Epithelial cell of prostate (primary cell): ENCODE measurements around the gene ETV6.

Experiments
- DNase-seq: peaks from one replicate; pipeline ENCODE4 v3.0.0-alpha.2; 2011; ENCODE audit warnings: low read depth, low spot score
- H3K27ac ChIP-seq: fragments of 450-650 bp; 2 replicates; pipeline ENCODE4 v1.5.1; 2017; ENCODE audit warnings: mild to moderate bottlenecking

Gene ETV6

GRCh38 chr12:11812586-11813437, 163.3 kb downstream of the ETV6 start:
- no peak for DNase-seq
- no peak overlapping the region for H3K27ac ChIP-seq

DNA sequence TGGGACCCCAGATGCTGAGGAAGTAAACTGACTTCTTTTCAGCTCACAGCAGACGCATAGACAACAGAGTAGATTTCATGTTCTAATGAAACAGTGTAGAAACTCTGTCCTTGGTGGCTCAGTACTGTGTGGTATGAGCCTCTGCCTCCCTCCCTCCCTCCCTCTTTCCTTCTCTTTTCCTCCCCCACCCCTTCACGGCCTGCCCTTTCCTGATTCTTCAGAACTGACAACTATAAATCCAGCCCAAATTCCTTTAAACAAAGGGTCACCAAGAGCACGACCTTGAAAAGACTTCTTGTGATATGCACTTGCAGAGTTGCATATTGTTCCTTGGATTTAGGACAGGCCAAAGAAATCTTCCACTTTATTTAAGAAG, 164.0 kb downstream of the ETV6 start:
- no peak for DNase-seq
- H3K27ac ChIP-seq: no peak overlapping the region

- no peak overlapping the region for H3K27ac ChIP-seq
- DNase-seq: no peak
These were observed 164.9 kb downstream of the ETV6 start for GRCh38 chr12:11814374-11814773.

- H3K27ac ChIP-seq: no peak overlapping the region
- no peak for DNase-seq
These were observed 165.9 kb downstream of the ETV6 start for GRCh38 chr12:11815397-11815796.

GRCh38 chr12:11819643-11820042, 170.2 kb downstream of the ETV6 start:
- no peak overlapping the region for H3K27ac ChIP-seq

GRCh38 chr12:11820476-11820875, 171.0 kb downstream of the ETV6 start:
- no peak for DNase-seq
- H3K27ac ChIP-seq: no peak overlapping the region

More at GRCh38 chr12:11819643-11820042, 170.2 kb downstream of the ETV6 start:
- DNase-seq: no peak

- H3K27ac ChIP-seq: no peak overlapping the region
- no peak for DNase-seq
These were observed 172.1 kb downstream of the ETV6 start for GRCh38 chr12:11821386-11822080.

DNA sequence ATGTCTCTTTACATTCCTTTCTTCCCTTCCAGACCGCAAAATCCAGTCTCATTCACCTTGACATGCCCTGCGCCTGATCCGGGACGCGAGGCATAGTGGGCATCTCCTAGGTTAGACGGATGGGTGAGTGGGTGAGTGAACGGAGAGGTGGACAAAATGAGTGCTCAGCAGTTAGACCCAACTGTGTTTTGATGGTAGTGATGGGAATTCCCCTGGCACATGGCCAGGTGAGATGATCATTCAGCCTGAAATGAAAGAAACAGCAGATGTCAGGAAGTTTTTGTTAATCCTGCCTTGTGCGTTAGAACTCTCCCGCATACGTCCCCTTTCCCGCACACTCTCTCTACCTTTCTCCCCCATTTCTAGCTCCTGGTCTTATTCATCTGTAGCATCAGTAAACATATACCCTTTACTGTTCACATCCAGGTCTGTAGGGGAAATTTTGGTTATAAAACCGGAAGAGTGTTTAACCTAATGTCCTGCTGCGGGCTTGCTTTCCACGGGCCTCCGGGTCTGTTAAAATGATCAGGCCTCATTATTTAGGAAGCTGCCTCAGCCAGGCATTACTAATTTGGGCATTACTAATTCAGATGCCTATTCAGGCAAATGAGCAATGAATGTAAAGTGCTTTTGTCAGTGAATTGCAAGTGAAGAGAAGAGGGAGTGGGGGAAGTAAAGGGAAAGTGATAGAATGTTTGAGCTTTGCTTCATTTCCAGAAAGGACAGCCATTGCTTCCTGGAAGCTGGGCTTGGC, 172.8 kb downstream of the ETV6 start:
- DNase-seq: no peak
- H3K27ac ChIP-seq: peak overlapping the region; percentile 17

GRCh38 chr12:11823043-11823442, 173.6 kb downstream of the ETV6 start:
- no peak overlapping the region for H3K27ac ChIP-seq

GRCh38 chr12:11823593-11823992, 174.1 kb downstream of the ETV6 start:
- no peak for DNase-seq
- no peak overlapping the region for H3K27ac ChIP-seq

More at GRCh38 chr12:11823043-11823442, 173.6 kb downstream of the ETV6 start:
- DNase-seq: no peak

GRCh38 chr12:11824069-11824468, 174.6 kb downstream of the ETV6 start:
- H3K27ac ChIP-seq: no peak overlapping the region
- no peak for DNase-seq

GRCh38 chr12:11824736-11825135, 175.3 kb downstream of the ETV6 start:
- DNase-seq: no peak
- H3K27ac ChIP-seq: no peak overlapping the region

- no peak overlapping the region for H3K27ac ChIP-seq
- DNase-seq: no peak
These were observed 175.8 kb downstream of the ETV6 start for GRCh38 chr12:11825278-11825677.

DNA sequence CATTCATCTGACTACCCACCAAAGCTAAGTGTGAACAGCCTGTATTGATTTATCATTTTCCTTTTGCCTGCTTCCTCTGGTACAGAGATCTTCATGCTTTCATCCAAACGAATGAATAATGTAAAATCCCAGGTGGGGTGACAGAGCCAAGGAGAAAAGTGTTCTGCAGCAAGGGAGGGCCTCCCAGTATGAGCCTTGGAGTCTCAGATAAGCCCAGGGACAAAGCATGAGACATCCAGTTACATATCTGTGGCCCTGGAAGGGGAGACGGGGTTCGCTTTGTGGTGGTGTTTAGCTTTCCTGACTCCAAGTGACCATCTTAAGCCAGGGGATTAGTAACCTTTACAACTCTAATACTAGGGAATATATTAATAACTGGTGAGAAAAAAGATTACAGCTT, 177.1 kb downstream of the ETV6 start:
- no peak overlapping the region for H3K27ac ChIP-seq
- no peak for DNase-seq

GRCh38 chr12:11827091-11828061, 177.9 kb downstream of the ETV6 start:
- DNase-seq: no peak
- no peak overlapping the region for H3K27ac ChIP-seq

DNA sequence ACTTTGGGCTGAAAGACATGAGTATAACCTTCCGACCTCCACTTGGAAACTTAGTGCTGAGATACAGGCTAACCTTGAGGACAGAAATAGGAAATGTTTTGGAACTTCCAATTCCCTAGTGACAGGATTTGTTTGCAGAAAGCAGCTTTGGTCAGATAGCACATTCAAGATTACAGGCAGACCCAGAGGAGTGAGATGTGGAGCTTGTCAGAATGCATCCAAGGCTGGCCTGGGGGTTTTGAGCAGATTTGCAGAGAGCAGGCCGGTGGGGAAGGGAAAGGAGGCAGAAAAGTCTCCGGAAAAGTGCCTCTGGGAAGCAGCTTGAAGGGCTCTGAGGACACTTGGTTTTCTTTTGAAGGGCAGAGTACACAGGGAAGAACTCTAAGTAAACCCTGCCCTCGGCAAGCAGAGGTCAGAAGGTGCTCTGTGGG, 180.3 kb downstream of the ETV6 start:
- H3K27ac ChIP-seq: no peak overlapping the region
- no peak for DNase-seq

- DNase-seq: no peak
- no peak overlapping the region for H3K27ac ChIP-seq
These were observed 180.9 kb downstream of the ETV6 start for GRCh38 chr12:11830307-11830801.

DNA sequence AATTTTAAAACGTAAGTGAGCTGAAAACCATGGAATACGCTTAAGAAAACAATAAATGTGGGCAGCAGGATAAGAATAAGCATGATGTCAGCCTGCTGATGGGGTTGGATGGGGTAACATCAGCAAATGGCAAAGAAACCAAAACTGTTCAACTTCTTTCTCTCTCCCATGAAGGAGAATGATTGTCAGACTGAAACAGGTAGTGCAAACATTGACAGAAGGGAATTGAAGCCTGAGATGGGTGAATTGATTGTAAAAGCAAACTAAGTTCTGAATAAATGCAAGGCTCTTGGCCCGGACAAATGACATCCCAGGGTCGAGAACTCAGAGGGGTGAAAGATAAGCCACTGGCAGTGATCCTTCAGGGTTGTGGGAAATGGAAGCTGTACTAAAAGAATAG, 182.6 kb downstream of the ETV6 start:
- no peak overlapping the region for H3K27ac ChIP-seq
- DNase-seq: no peak

DNA sequence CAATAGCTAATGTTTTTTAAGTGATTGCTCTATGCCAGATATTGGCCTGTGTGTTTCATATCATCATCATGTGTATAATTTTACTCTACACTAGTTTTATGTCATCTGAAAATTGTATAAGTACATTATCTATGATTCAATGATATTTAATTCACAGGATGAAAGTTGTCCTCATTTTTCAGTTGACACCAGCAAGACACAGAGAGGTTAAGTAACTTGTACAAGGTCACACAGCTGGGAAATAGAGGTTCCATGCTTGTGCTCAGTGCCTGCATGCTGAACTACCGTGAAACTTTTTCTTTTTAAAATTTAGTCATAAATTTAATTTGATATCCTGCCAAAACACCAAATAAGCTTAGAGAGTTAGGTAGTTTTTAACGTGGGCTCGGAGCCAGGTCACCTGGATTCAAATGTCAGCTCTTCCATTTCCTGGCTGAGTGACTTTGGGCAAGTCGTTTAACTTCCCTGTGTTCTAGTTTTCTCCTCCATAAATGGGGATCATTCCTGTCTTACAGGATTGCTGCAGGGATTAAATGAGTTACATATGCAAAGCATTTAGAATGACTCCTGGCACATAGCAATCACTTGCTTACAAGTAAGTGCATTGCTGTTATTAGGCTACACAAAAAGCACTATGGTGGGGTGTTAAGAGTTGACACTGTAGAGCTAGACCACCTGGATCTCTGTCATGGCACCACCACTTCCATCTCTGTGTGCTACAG, 183.9 kb downstream of the ETV6 start:
- no peak for DNase-seq
- H3K27ac ChIP-seq: no peak overlapping the region
